ENCODE results near the gene RNF144B. TPM values are rescaled to one million over a fixed set of nuclear protein-coding genes. Genes with fewer than 3 reads are reported as not detected.

RNF144B gene
- total and polyA plus RNA-seq, 2 of the 8 experiments (the other 6 are each of a cell fraction or from before 2014, with no cell fraction given) = 1.8 to 11.2 TPM

GRCh38 chr6:18395856-18396197 is 8.7 kb downstream of the RNF144B start (continued):
- no peak for TF ChIP-seq CREB1 (IDR thresholded peaks at IDR 0.05)
- no peak for TF ChIP-seq USF2 (IDR thresholded peaks at IDR 0.05; ENCODE audit: low read length)
- no peak for TF ChIP-seq CBX8 (IDR thresholded peaks at IDR 0.05; ENCODE audit: borderline replicate concordance, low read depth, low read length)
- TF ChIP-seq, protein P1, sequence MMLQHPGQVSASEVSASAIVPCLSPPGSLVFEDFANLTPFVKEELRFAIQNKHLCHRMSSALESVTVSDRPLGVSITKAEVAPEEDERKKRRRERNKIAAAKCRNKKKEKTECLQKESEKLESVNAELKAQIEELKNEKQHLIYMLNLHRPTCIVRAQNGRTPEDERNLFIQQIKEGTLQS (IDR thresholded peaks at IDR 0.05; ENCODE audit: insufficient read depth, low read depth, low read length) = no peak

All from H1 (cell line).